Ishikawa (cell line): ENCODE data around the gene RIN3.

ENCODE experiments used
- FOXM1 ChIP-seq: IDR thresholded peaks from 2 replicates; pipeline ENCODE4 v1.6.1; 2012; ENCODE audit warnings: low read depth, borderline replicate concordance
- RAD21 ChIP-seq: IDR thresholded peaks from 2 replicates; pipeline ENCODE4 v1.6.1; 2012; ENCODE audit warnings: low read depth
- TF ChIP-seq, protein P1 (sequence below): IDR thresholded peaks from 2 replicates; pipeline ENCODE4 v1.6.1; 2012

DNA sequence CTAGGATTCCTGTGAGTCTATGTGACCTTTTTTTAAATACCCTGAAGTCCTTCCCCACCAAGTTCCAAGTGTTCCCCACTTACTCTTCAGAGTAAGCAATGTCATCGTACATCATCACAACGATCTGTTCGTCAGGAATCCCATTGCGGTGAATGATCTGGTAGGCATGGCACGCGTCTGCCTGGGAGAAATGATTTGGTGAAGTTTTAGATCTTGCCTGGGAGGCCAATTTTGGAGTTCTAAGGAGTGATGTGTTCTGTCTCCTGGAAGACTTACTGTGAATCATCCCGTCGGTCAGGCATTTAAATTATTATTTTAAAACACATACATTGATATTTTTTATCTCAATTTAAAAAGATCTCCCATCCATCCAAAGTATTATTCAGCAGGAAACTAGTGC, 205.1 kb downstream of the RIN3 start:
- TF ChIP-seq, protein P1, sequence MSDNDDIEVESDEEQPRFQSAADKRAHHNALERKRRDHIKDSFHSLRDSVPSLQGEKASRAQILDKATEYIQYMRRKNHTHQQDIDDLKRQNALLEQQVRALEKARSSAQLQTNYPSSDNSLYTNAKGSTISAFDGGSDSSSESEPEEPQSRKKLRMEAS = no peak
- no peak for TF ChIP-seq RAD21
- no peak for TF ChIP-seq FOXM1
